PC-3 (cell line): ENCODE data around the gene KRTAP13-1.

Source experiments
- EZH2 ChIP-seq: fragments of 300-600 bp; sonication (generic); IDR thresholded peaks from one replicate; pipeline ENCODE4 v1.6.1; 2017; ENCODE audit warnings: antibody characterized with exemption, mild to moderate bottlenecking, low read length; ENCODE audit not compliant: unreplicated experiment
- TF ChIP-seq, protein P1 (sequence below): fragments of 300-600 bp; sonication (generic); conservative IDR thresholded peaks from 2 replicates; pipeline ENCODE4 v1.5.1; 2017; ENCODE audit warnings: antibody characterized with exemption, low read depth, mild to moderate bottlenecking, low read length

GRCh38 chr21:30355906-30356305 is 39.9 kb upstream of the KRTAP13-1 start:
- TF ChIP-seq, protein P1, sequence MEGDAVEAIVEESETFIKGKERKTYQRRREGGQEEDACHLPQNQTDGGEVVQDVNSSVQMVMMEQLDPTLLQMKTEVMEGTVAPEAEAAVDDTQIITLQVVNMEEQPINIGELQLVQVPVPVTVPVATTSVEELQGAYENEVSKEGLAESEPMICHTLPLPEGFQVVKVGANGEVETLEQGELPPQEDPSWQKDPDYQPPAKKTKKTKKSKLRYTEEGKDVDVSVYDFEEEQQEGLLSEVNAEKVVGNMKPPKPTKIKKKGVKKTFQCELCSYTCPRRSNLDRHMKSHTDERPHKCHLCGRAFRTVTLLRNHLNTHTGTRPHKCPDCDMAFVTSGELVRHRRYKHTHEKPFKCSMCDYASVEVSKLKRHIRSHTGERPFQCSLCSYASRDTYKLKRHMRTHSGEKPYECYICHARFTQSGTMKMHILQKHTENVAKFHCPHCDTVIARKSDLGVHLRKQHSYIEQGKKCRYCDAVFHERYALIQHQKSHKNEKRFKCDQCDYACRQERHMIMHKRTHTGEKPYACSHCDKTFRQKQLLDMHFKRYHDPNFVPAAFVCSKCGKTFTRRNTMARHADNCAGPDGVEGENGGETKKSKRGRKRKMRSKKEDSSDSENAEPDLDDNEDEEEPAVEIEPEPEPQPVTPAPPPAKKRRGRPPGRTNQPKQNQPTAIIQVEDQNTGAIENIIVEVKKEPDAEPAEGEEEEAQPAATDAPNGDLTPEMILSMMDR = no peak
- no peak for TF ChIP-seq EZH2
